ENCODE data around the gene REEP1.

DNA sequence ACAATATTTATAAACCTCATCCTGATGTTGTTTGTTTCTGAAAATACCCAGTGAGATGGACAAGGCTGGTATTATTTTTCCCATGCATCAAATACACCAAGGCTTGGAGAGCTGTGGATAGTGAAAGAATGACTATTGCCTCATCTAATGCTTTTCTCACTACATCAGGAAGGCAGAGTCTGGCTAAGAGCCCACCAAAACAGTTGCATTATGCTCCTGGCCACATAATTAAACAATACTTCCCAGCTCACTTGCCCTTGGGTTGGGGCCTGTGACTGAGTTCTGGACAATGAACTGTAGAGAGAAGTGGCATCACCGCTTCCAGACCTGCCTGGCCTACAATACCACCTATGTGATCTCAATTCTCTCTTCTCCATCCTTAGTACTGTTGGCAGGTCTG is 46.4 kb upstream of the REEP1 start:
- TF ChIP-seq ZNF274 (IDR thresholded peaks at IDR 0.05; ENCODE audit: low read depth, low read length) (no peak), YY1 (IDR thresholded peaks at IDR 0.05; ENCODE audit: insufficient read depth, insufficient read length) (no peak), SUZ12 (IDR thresholded peaks at IDR 0.05; ENCODE audit: extremely low read depth, insufficient read depth, insufficient read length) (no peak)
